HCT116 (cell line): ENCODE results near the gene WNT11. TPM values are rescaled to one million over a fixed set of nuclear protein-coding genes. Genes with fewer than 3 reads are reported as not detected.

Source experiments
- ATAC-seq: fragments of 200-7000 bp; cut with Tn5 transposase; 2 replicates; pipeline ENCODE4 v1.9.1; 2020; ENCODE audit warnings: mild to moderate bottlenecking, moderate library complexity
- BruUV-seq: library from RNA; stranded (reverse); fragments of 400-500 nt; replicated peaks from 2 replicates; lab custom pipeline; 2021; lab: Mats Ljungman, UMichigan
- CTCF ChIA-PET: fragments of 300-600 bp; sonication (Branson Sonifier 250); formaldehyde crosslinking; loops from one replicate; lab custom pipeline; 2021; ENCODE audit warnings: antibody characterized with exemption; lab: Charles Lee
- POLR2A ChIA-PET: fragments of 300-600, 350-600 bp; sonication (Branson Sonifier 250); formaldehyde crosslinking; loops from one replicate; lab custom pipeline; 2021; ENCODE audit warnings: antibody characterized with exemption; lab: Charles Lee
- RAD21 ChIA-PET, 2 experiments: fragments of 300-600 bp; sonication (Branson Sonifier 250); formaldehyde crosslinking; loops; one replicate each; lab custom pipeline; 2023; ENCODE audit warnings: low total read pairs in 2 of 2; ENCODE audit not compliant: uncharacterized antibody in 2 of 2, unreplicated experiment in 2 of 2, low non-redundant PET in 1 of 2; lab: Charles Lee
- DNase-seq: peaks from one replicate; pipeline ENCODE4 v3.0.0-alpha.2; 2010; ENCODE audit warnings: low read depth, low spot score
- H2AFZ ChIP-seq: fragments of 200-600 bp; shearing (Covaris generic), sonication (generic); 2 replicates; pipeline ENCODE4 v1.6.1; 2017; ENCODE audit warnings: low read depth, mixed run types, mixed read lengths, antibody characterized with exemption, low read length; ENCODE audit not compliant: poor library complexity, severe bottlenecking
- H3K27ac ChIP-seq: 2 replicates; pipeline ENCODE4 v1.5.1; 2012; ENCODE audit warnings: low read depth, low read length
- H3K27me3 ChIP-seq: fragments of 200-600 bp; sonication (generic); 2 replicates; pipeline ENCODE4 v1.6.1; 2016; ENCODE audit warnings: mixed run types, low read length, mixed read lengths; ENCODE audit not compliant: insufficient read depth
- H3K36me3 ChIP-seq, 2 experiments: fragments of 200-500 bp in 1 of 2; fragments of 200-600 bp in 1 of 2; sonication (Bioruptor generic) in 1 of 2; sonication (generic) in 1 of 2; 2 replicates each; pipeline versions ENCODE4 v1.5.1 to v1.6.1; 2014 to 2016; ENCODE audit warnings: low read length in 2 of 2, inconsistent platforms in 1 of 2, mixed read lengths in 1 of 2, mixed run types in 1 of 2; ENCODE audit not compliant: insufficient read depth in 2 of 2, control insufficient read depth in 1 of 2
- H3K4me1 ChIP-seq, 2 experiments: fragments of 200-600 bp in 1 of 2; sonication (generic) in 1 of 2; 2 replicates each; pipeline versions ENCODE4 v1.5.1 to v1.6.1; 2012 to 2017; ENCODE audit warnings: low read length in 2 of 2, inconsistent platforms in 1 of 2, mild to moderate bottlenecking in 1 of 2, mixed read lengths in 1 of 2, mixed run types in 1 of 2, moderate library complexity in 1 of 2; ENCODE audit not compliant: insufficient read depth in 2 of 2, control insufficient read depth in 1 of 2
- H3K4me2 ChIP-seq: fragments of 200-600 bp; sonication (generic); 2 replicates; pipeline ENCODE4 v1.6.1; 2017; ENCODE audit warnings: mixed run types, low read length, mixed read lengths
- H3K4me3 ChIP-seq, 2 experiments: fragments of 200-600 bp in 1 of 2; sonication (generic) in 1 of 2; replicated peaks in 1 of 2; 2 replicates each; pipeline ENCODE4 v1.5.1; 2011 to 2016; ENCODE audit warnings: low read length in 2 of 2, control low read depth in 1 of 2, low read depth in 1 of 2, mild to moderate bottlenecking in 1 of 2, mixed read lengths in 1 of 2, mixed run types in 1 of 2
- H3K79me2 ChIP-seq: fragments of 200-600 bp; sonication (generic); 2 replicates; pipeline ENCODE4 v1.6.1; 2017; ENCODE audit warnings: mild to moderate bottlenecking, mixed run types, low read length, moderate library complexity, mixed read lengths; ENCODE audit not compliant: insufficient read depth
- H3K9ac ChIP-seq: fragments of 200-600 bp; sonication (generic); 2 replicates; pipeline ENCODE4 v1.6.1; 2016; ENCODE audit warnings: low read length, mixed read lengths
- H3K9me2 ChIP-seq: fragments of 200-600 bp; sonication (generic), shearing (Covaris generic); 2 replicates; pipeline ENCODE4 v1.6.1; 2017; ENCODE audit warnings: mixed run types, mild to moderate bottlenecking, moderate library complexity; ENCODE audit not compliant: insufficient read depth
- H3K9me3 ChIP-seq, 2 experiments: fragments of 200-500 bp in 1 of 2; fragments of 200-600 bp in 1 of 2; sonication (Bioruptor generic) in 1 of 2; sonication (generic) in 1 of 2; 2 replicates each; pipeline ENCODE4 v1.6.1; 2014 to 2017; ENCODE audit warnings: low read length in 2 of 2, mixed read lengths in 2 of 2, inconsistent platforms in 1 of 2, low read depth in 1 of 2, mild to moderate bottlenecking in 1 of 2, mixed run types in 1 of 2, moderate library complexity in 1 of 2; ENCODE audit not compliant: control insufficient read depth in 1 of 2, insufficient read depth in 1 of 2
- H4K20me1 ChIP-seq: fragments of 200-600 bp; sonication (generic), shearing (Covaris generic); 2 replicates; pipeline ENCODE4 v1.6.1; 2017; ENCODE audit warnings: mixed run types, mild to moderate bottlenecking, moderate library complexity; ENCODE audit not compliant: insufficient read depth
- CBX3 ChIP-seq: IDR thresholded peaks from 2 replicates; pipeline ENCODE4 v1.6.1; 2012; ENCODE audit warnings: low read depth
- EGR1 ChIP-seq: IDR thresholded peaks from 2 replicates; pipeline ENCODE4 v1.6.1; 2012; ENCODE audit warnings: low read depth
- FOSL1 ChIP-seq: IDR thresholded peaks from 2 replicates; pipeline ENCODE4 v1.6.1; 2012; ENCODE audit warnings: low read depth
- POLR2A ChIP-seq: IDR thresholded peaks from 2 replicates; pipeline ENCODE4 v1.7.0; 2011; ENCODE audit warnings: borderline replicate concordance; ENCODE audit not compliant: insufficient read depth, insufficient read length; ENCODE audit errors: extremely low read depth
- RAD21 ChIP-seq: IDR thresholded peaks from 2 replicates; pipeline ENCODE4 v1.6.1; 2012; ENCODE audit warnings: low read depth, mild to moderate bottlenecking
- SIN3A ChIP-seq: IDR thresholded peaks from 2 replicates; pipeline ENCODE4 v1.6.1; 2012; ENCODE audit warnings: low read depth
- SP1 ChIP-seq: IDR thresholded peaks from 2 replicates; pipeline ENCODE4 v1.6.1; 2012; ENCODE audit warnings: low read depth
- intact Hi-C: fragments of 100-400 bp; cut with micrococcal nuclease; formaldehyde crosslinking; loops from 2 replicates; pipeline ENCODE4 v1.10.0; 2022
- total RNA-seq: library from RNA; stranded (reverse); gene quantifications from one replicate; pipeline ENCODE4 v1.2.1, GENCODE V29; 2021; ENCODE audit not compliant: unreplicated experiment
- TF ChIP-seq, protein P1 (sequence below), 3 experiments: fragments of 200-600 bp in 1 of 3; sonication (generic) in 1 of 3; IDR thresholded peaks in 2 of 3; conservative IDR thresholded peaks in 1 of 3; 2 replicates each; pipeline ENCODE4 v1.5.1; 2012 to 2017; ENCODE audit warnings: low read depth in 2 of 3, low read length in 2 of 3, antibody characterized with exemption in 1 of 3, borderline replicate concordance in 1 of 3, control low read depth in 1 of 3, mild to moderate bottlenecking in 1 of 3, mixed read lengths in 1 of 3, mixed run types in 1 of 3, moderate library complexity in 1 of 3; ENCODE audit not compliant: insufficient read depth in 1 of 3
- TF ChIP-seq, protein P2 (sequence below): IDR thresholded peaks from 2 replicates; pipeline ENCODE4 v1.6.1; 2012
- TF ChIP-seq, protein P3 (sequence below): IDR thresholded peaks from 2 replicates; pipeline ENCODE4 v1.6.1; 2011; ENCODE audit warnings: mild to moderate bottlenecking, low read length, moderate library complexity; ENCODE audit not compliant: insufficient replicate concordance; ENCODE audit errors: extremely low read depth

The WNT11 gene
- total RNA-seq, 1 experiment from 2014 or later: 1.9 TPM

DNA sequence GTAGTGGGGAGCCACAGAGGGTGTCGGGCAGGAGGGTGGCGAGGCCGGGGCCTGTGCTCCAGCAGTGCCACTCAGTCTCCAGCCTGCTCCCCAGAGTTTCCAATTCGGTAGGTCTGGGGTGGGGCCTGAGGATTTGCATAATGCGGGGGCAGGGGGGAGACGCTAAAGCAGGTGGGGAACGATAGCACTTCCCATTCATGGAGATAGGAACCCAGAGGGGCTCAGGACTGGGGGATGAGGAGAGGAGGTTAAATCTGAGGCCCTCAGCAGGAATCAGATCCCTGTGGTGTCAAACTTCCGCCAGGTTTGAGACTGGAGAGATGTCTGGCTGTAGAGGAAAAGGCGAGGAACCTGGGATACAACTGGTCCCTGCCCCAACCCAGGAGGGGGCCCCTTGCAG, 29.8 kb downstream of the WNT11 start:
- Histone ChIP-seq H2AFZ (no peak overlapping the region), H3K4me1 (no peaks in the 10 kb centered on the region), H3K9ac (no peak overlapping the region), H3K27ac (no peak overlapping the region), H3K27me3 (no peaks in the 10 kb centered on the region), H3K9me3 (no peaks in the 10 kb centered on the region), H3K79me2 (no peaks in the 10 kb centered on the region), H3K36me3 (no peaks in the 10 kb centered on the region), H3K4me2 (no peak overlapping the region), H4K20me1 (no peaks in the 10 kb centered on the region), H3K9me2 (no peaks in the 10 kb centered on the region), H3K4me3 (no peak overlapping the region)
- POLR2A ChIA-PET: no interaction called here
- DNase-seq (no peak), ATAC-seq (no peak)
- TF ChIP-seq, protein P1, sequence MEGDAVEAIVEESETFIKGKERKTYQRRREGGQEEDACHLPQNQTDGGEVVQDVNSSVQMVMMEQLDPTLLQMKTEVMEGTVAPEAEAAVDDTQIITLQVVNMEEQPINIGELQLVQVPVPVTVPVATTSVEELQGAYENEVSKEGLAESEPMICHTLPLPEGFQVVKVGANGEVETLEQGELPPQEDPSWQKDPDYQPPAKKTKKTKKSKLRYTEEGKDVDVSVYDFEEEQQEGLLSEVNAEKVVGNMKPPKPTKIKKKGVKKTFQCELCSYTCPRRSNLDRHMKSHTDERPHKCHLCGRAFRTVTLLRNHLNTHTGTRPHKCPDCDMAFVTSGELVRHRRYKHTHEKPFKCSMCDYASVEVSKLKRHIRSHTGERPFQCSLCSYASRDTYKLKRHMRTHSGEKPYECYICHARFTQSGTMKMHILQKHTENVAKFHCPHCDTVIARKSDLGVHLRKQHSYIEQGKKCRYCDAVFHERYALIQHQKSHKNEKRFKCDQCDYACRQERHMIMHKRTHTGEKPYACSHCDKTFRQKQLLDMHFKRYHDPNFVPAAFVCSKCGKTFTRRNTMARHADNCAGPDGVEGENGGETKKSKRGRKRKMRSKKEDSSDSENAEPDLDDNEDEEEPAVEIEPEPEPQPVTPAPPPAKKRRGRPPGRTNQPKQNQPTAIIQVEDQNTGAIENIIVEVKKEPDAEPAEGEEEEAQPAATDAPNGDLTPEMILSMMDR (IDR thresholded peaks at IDR 0.05 in 2 of 3, conservative IDR thresholded peaks at IDR 0.05 in 1 of 3; ENCODE audit: borderline replicate concordance in 1 of 3, insufficient read depth in 1 of 3, low read depth in 2 of 3, low read length in 2 of 3): no peak
- intact Hi-C loops: no loop called here
- CTCF ChIA-PET: no interaction called here
- RAD21 ChIA-PET: no interaction called here
- BruUV-seq: no TSS peak

DNA sequence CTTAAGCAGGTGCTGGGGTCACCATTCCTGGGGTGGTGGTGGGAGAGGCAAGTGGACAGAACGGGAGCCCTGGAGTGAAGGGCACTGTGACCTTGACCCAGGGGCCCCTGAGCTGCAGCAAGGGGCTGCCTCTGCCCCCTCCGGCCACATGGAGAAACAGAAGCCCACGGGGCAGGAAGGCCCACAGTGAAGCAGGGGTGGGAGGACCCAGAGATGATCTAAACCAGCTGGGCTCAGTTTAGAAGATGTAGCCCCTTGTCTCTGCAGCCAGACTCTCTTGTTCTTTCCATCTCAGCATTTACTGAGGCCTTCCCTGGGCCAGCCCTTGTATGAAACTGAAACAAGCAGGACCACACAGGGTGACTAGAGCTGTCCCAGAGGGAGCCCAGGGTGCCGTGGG, 30.5 kb downstream of the WNT11 start:
- Histone ChIP-seq H3K4me3 (no peak overlapping the region), H3K4me1 (no peaks in the 10 kb centered on the region), H4K20me1 (no peaks in the 10 kb centered on the region), H2AFZ (no peak overlapping the region)
- ChIA-PET POLR2A (no interaction called here), RAD21 (no interaction called here)
- intact Hi-C loops: no loop called here
- BruUV-seq: no TSS peak
- no peak for DNase-seq
- no peak for TF ChIP-seq POLR2A
- no peak for TF ChIP-seq EGR1
- no peak for TF ChIP-seq SIN3A
- TF ChIP-seq, protein P2, sequence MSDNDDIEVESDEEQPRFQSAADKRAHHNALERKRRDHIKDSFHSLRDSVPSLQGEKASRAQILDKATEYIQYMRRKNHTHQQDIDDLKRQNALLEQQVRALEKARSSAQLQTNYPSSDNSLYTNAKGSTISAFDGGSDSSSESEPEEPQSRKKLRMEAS: no peak
- TF ChIP-seq CBX3: no peak
- TF ChIP-seq SP1: no peak
- no peak for TF ChIP-seq FOSL1
- TF ChIP-seq, protein P3, sequence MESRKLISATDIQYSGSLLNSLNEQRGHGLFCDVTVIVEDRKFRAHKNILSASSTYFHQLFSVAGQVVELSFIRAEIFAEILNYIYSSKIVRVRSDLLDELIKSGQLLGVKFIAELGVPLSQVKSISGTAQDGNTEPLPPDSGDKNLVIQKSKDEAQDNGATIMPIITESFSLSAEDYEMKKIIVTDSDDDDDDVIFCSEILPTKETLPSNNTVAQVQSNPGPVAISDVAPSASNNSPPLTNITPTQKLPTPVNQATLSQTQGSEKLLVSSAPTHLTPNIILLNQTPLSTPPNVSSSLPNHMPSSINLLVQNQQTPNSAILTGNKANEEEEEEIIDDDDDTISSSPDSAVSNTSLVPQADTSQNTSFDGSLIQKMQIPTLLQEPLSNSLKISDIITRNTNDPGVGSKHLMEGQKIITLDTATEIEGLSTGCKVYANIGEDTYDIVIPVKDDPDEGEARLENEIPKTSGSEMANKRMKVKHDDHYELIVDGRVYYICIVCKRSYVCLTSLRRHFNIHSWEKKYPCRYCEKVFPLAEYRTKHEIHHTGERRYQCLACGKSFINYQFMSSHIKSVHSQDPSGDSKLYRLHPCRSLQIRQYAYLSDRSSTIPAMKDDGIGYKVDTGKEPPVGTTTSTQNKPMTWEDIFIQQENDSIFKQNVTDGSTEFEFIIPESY: no peak
- TF ChIP-seq RAD21: no peak
- TF ChIP-seq, all 23 proteins: peak for 0
- Histone ChIP-seq H3K4me2 (no peak overlapping the region), H3K9me2 (no peaks in the 10 kb centered on the region), H3K27me3 (no peaks in the 10 kb centered on the region), H3K36me3 (no peaks in the 10 kb centered on the region), H3K27ac (no peak overlapping the region), H3K79me2 (no peaks in the 10 kb centered on the region), H3K9ac (no peak overlapping the region), H3K9me3 (no peaks in the 10 kb centered on the region)
- no peak for ATAC-seq
- CTCF ChIA-PET: no interaction called here
